ENCODE measurements around the gene FANCI.

GRCh38 chr15:89333011-89333860 is 89.5 kb downstream of the FANCI start:
- no peak for TF ChIP-seq POLR2A (IDR thresholded peaks at IDR 0.05)
- no peak for TF ChIP-seq CTCF (IDR thresholded peaks at IDR 0.05)
- TF ChIP-seq POLR2AphosphoS5 (IDR thresholded peaks at IDR 0.05), result no peak
- TF ChIP-seq EP300 (IDR thresholded peaks at IDR 0.05), result no peak
